ENCODE results near the gene PTPA.
A peak's percentile ranks its signal among the peaks of the same experiment; 100 is the strongest.

DNA sequence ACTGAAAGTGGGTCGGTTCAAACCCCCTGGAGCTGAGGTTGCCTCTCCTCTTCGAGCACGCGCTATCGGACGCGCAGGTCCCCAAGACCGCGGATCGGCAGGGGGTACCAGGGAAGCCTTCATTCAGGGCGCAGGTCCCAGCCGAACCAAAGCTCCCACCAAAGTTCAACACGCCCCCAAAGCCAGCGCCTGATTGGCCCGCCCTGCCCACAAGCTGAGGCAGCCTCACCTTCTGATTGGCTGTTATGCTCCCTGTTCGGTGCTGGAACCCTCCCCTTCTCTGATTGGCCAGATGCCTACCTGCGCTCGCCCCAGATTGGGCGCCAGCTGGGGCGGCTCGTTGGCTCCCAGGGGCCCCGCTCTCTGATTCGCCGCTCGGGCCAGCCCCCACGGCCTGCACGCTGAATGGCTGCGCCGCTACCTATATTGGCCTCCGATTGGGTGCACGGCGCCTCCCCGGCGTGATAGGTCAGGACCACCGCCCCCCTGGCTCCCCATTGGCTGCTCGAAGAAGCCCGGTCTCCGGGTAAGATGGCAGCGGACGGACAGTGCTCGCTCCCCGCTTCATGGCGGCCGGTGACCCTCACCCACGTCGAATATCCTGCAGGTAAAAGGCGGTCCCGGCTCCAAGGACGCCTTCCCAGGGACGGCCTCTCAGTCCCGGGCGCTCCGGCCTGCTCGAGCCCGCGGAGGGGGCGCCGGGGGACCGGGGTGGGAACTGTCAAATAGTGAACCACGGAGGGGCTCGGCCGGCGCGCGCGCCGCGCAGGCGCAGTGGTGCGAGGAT is 30.4 kb upstream of the PTPA start, which contains the start of gene DOLPP1:
- TF ChIP-seq, protein P1, sequence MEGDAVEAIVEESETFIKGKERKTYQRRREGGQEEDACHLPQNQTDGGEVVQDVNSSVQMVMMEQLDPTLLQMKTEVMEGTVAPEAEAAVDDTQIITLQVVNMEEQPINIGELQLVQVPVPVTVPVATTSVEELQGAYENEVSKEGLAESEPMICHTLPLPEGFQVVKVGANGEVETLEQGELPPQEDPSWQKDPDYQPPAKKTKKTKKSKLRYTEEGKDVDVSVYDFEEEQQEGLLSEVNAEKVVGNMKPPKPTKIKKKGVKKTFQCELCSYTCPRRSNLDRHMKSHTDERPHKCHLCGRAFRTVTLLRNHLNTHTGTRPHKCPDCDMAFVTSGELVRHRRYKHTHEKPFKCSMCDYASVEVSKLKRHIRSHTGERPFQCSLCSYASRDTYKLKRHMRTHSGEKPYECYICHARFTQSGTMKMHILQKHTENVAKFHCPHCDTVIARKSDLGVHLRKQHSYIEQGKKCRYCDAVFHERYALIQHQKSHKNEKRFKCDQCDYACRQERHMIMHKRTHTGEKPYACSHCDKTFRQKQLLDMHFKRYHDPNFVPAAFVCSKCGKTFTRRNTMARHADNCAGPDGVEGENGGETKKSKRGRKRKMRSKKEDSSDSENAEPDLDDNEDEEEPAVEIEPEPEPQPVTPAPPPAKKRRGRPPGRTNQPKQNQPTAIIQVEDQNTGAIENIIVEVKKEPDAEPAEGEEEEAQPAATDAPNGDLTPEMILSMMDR (IDR thresholded peaks at IDR 0.05; ENCODE audit: borderline replicate concordance, extremely low read depth, low read length, poor library complexity, severe bottlenecking), result no peak
- peak; percentile 94 for TF ChIP-seq EZH2 (IDR thresholded peaks at IDR 0.05; ENCODE audit: borderline replicate concordance, low read depth, low read length, severe bottlenecking)

Data from DND-41 (cell line).